Trophoblast cell (in vitro differentiated cells and primary cell): Measurements from ENCODE around the gene IKBIP.

Source experiments
- DNase-seq, 2 donors: peaks; one replicate each; pipeline ENCODE4 v3.0.0-alpha.2; 2016
- H2AFZ ChIP-seq: 2 replicates; pipeline ENCODE4 v1.6.1; 2013; ENCODE audit warnings: low read length, moderate library complexity, mild to moderate bottlenecking; ENCODE audit not compliant: insufficient read depth, poor library complexity
- H2AK5ac ChIP-seq: 2 replicates; pipeline ENCODE4 v1.6.1; 2013; ENCODE audit warnings: mild to moderate bottlenecking, low read length
- H2BK120ac ChIP-seq: 2 replicates; pipeline ENCODE4 v1.6.1; 2013; ENCODE audit warnings: low read length, mild to moderate bottlenecking, moderate library complexity; ENCODE audit not compliant: insufficient read depth, poor library complexity
- H2BK12ac ChIP-seq: 2 replicates; pipeline ENCODE4 v1.6.1; 2013; ENCODE audit warnings: mild to moderate bottlenecking, low read length, moderate library complexity
- H2BK5ac ChIP-seq: 2 replicates; pipeline ENCODE4 v1.6.1; 2013; ENCODE audit warnings: low read length, low read depth, moderate library complexity, mild to moderate bottlenecking; ENCODE audit not compliant: poor library complexity
- H3K14ac ChIP-seq: 2 replicates; pipeline ENCODE4 v1.6.1; 2013; ENCODE audit warnings: mild to moderate bottlenecking, low read length
- H3K18ac ChIP-seq: 2 replicates; pipeline ENCODE4 v1.6.1; 2013; ENCODE audit warnings: mild to moderate bottlenecking, low read length
- H3K23ac ChIP-seq: 2 replicates; pipeline ENCODE4 v1.6.1; 2013; ENCODE audit warnings: low read length
- H3K27ac ChIP-seq: 2 replicates; pipeline ENCODE4 v1.5.1; 2013; ENCODE audit warnings: low read depth, mild to moderate bottlenecking, inconsistent platforms, low read length, moderate library complexity
- H3K27me3 ChIP-seq: 2 replicates; pipeline ENCODE4 v1.6.1; 2013; ENCODE audit warnings: inconsistent platforms, mild to moderate bottlenecking, low read length, moderate library complexity; ENCODE audit not compliant: insufficient read depth
- H3K36me3 ChIP-seq, 2 experiments: 1 replicate in 1 of 2; 2 replicates in 1 of 2; pipeline ENCODE4 v1.6.1; 2013; ENCODE audit warnings: low read length in 2 of 2, mild to moderate bottlenecking in 2 of 2, moderate library complexity in 1 of 2; ENCODE audit not compliant: insufficient read depth in 2 of 2, control insufficient read depth in 1 of 2
- H3K4ac ChIP-seq: 2 replicates; pipeline ENCODE4 v1.6.1; 2013; ENCODE audit warnings: low read depth, mild to moderate bottlenecking, low read length, moderate library complexity
- H3K4me1 ChIP-seq, 2 experiments: 1 replicate in 1 of 2; 2 replicates in 1 of 2; pipeline ENCODE4 v1.6.1; 2013; ENCODE audit warnings: low read length in 2 of 2, mild to moderate bottlenecking in 2 of 2, moderate library complexity in 1 of 2; ENCODE audit not compliant: insufficient read depth in 2 of 2, control insufficient read depth in 1 of 2
- H3K4me2 ChIP-seq: 2 replicates; pipeline ENCODE4 v1.6.1; 2013; ENCODE audit warnings: inconsistent platforms, mild to moderate bottlenecking, low read length, moderate library complexity
- H3K4me3 ChIP-seq: 2 replicates; pipeline ENCODE4 v1.5.1; 2013; ENCODE audit warnings: mild to moderate bottlenecking, low read depth, low read length, inconsistent platforms
- H3K79me1 ChIP-seq: one replicate; pipeline ENCODE4 v1.6.1; 2013; ENCODE audit warnings: low read length
- H3K79me2 ChIP-seq: 2 replicates; pipeline ENCODE4 v1.6.1; 2013; ENCODE audit warnings: low read length, mild to moderate bottlenecking; ENCODE audit not compliant: control insufficient read depth, insufficient read depth, poor library complexity
- H3K9ac ChIP-seq: 2 replicates; pipeline ENCODE4 v1.6.1; 2013; ENCODE audit warnings: mild to moderate bottlenecking, low read length
- H3K9me3 ChIP-seq: 2 replicates; pipeline ENCODE4 v1.6.1; 2013; ENCODE audit warnings: low read depth, mild to moderate bottlenecking, control low read depth, inconsistent platforms, low read length; ENCODE audit not compliant: insufficient read depth
- H4K12ac ChIP-seq: 2 replicates; pipeline ENCODE4 v1.6.1; 2013; ENCODE audit warnings: low read depth, mild to moderate bottlenecking, low read length, moderate library complexity
- H4K8ac ChIP-seq: 2 replicates; pipeline ENCODE4 v1.6.1; 2013; ENCODE audit warnings: low read depth, mild to moderate bottlenecking, low read length, moderate library complexity
- H4K91ac ChIP-seq: one replicate; pipeline ENCODE4 v1.6.1; 2013; ENCODE audit warnings: low read depth, mild to moderate bottlenecking, low read length, moderate library complexity
- WGBS: extraction: QIAGEN DNeasy Blood & Tissue Kit; methylation state at CpG from one replicate; pipeline ENCODE4 v1.1.7; 2013; ENCODE audit warnings: missing lambda C conversion rate; ENCODE audit not compliant: insufficient read length, insufficient coverage; ENCODE audit errors: extremely low coverage; 5-methylcytosine and 5-hydroxymethylcytosine counted together

The IKBIP gene

DNA sequence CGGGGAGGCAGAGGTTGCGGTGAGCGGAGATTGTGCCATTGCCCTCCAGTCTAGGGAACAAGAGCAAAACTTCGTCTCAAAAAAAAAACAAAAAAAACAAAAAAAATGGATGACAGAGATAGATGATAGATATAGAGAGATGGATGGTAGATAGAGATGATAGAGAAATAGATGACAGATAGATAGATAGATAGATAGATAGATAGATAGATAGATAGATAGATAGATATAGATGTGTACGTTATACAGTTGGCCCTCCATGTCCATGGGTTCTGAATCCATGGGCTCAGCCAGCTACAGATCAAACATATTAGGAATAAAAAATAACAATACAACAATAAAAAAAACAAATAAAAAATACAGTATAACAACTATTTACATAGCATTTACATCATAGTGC, 63.9 kb downstream of the IKBIP start:
- Histone ChIP-seq H3K27me3 (no peaks in the 10 kb centered on the region), H3K9ac (no peak overlapping the region), H4K91ac (no peak overlapping the region), H3K23ac (no peak overlapping the region), H3K36me3 (no peaks in the 10 kb centered on the region), H3K4ac (no peak overlapping the region), H3K27ac (no peak overlapping the region), H3K18ac (no peak overlapping the region), H3K79me1 (no peaks in the 10 kb centered on the region), H2AK5ac (no peak overlapping the region), H3K4me3 (no peak overlapping the region), H3K4me2 (no peak overlapping the region), H3K79me2 (no peaks in the 10 kb centered on the region), H4K12ac (no peak overlapping the region), H2BK12ac (no peak overlapping the region), H3K14ac (no peak overlapping the region), H2BK5ac (no peak overlapping the region), H2BK120ac (no peak overlapping the region), H4K8ac (no peak overlapping the region), H3K9me3 (no peaks in the 10 kb centered on the region), H3K4me1 (no peaks in the 10 kb centered on the region), H2AFZ (no peak overlapping the region)
- no peak for DNase-seq
- WGBS, result no CpG with 5 or more reads among the region's 5 CpGs

DNA sequence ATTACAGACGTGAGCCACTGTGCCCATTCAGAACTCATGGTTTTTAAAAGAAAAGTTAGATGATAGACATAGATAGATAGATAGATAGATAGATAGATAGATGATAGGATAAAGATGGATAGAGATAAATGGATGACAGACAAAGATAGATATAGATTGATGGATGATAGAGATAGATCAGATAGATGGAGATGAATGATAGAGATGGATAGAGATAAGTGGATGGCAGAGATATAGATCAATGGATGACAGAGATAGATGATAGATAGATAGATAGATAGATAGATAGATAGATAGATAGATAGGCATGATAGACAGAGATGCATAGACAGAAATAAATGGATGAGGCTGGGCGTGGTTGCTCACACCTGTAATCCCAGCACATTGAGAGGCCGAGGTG, 64.8 kb downstream of the IKBIP start:
- Histone ChIP-seq H3K79me2 (no peaks in the 10 kb centered on the region), H2BK120ac (no peak overlapping the region), H4K12ac (no peak overlapping the region), H4K8ac (no peak overlapping the region), H3K27ac (no peak overlapping the region), H3K23ac (no peak overlapping the region), H3K79me1 (no peaks in the 10 kb centered on the region), H3K27me3 (no peaks in the 10 kb centered on the region), H3K14ac (no peak overlapping the region), H3K9ac (no peak overlapping the region), H3K18ac (no peak overlapping the region), H3K4me1 (no peaks in the 10 kb centered on the region), H3K4me3 (no peak overlapping the region), H3K4ac (no peak overlapping the region), H3K4me2 (no peak overlapping the region), H3K36me3 (no peaks in the 10 kb centered on the region), H2BK12ac (no peak overlapping the region), H2AK5ac (no peak overlapping the region), H3K9me3 (no peaks in the 10 kb centered on the region), H4K91ac (no peak overlapping the region), H2BK5ac (no peak overlapping the region), H2AFZ (no peak overlapping the region)
- WGBS, result no CpG with 5 or more reads among the region's 3 CpGs
- DNase-seq, result no peak

DNA sequence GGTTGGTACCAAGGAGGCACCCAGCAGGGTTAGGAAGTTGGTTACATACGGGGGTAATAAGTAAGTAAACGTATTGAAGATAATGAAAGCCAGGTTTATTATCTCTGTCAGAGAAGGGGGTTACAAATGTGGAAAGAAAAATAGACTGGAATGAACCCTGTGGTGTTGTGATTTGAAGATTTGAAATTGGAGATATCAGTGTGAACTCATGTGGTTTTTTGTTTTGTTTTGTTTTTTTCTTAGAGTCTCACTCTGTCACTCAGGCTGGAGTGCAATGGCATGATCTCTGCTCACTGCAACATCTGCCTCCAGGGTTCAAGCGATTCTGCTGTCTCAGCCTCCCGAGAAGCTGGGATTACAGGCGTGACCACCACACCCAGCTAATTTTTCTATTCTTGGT, 65.2 kb downstream of the IKBIP start:
- Histone ChIP-seq H2AK5ac (no peak overlapping the region), H3K4me1 (no peaks in the 10 kb centered on the region)

DNA sequence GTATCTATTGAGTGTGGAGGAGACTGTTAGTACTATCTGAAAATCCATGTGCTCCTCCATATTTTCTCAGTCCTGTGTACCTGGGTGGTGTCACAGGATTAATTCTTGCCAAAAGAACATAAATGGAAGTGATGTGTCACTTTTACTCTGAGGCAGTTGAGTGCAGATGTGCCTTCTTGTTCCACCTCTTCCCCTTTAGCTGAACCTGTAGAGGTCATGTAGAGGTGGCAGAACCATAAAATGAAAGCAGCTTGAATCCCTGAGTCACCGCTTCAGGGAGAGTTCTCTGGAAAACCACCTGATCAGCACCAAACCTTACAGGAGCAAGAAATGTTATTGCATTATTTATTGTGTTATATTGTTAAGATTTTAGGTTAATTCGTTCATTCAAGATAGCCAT, 65.8 kb downstream of the IKBIP start:
- no peaks in the 10 kb centered on the region for H3K36me3 ChIP-seq
- no peak overlapping the region for H4K12ac ChIP-seq
- no peaks in the 10 kb centered on the region for H3K79me1 ChIP-seq
- no peak overlapping the region for H3K9ac ChIP-seq
- H2BK5ac ChIP-seq, result no peak overlapping the region
- no peak overlapping the region for H3K4ac ChIP-seq
- no peak overlapping the region for H3K23ac ChIP-seq
- H3K14ac ChIP-seq, result no peak overlapping the region
- DNase-seq, result no peak
- H2AFZ ChIP-seq, result no peak overlapping the region
- no peaks in the 10 kb centered on the region for H3K79me2 ChIP-seq
- no peak overlapping the region for H4K91ac ChIP-seq
- no peak overlapping the region for H3K27ac ChIP-seq
- no peak overlapping the region for H4K8ac ChIP-seq
- H3K9me3 ChIP-seq, result no peaks in the 10 kb centered on the region
- no peak overlapping the region for H3K4me2 ChIP-seq
- H3K18ac ChIP-seq, result no peak overlapping the region
- no peaks in the 10 kb centered on the region for H3K4me1 ChIP-seq
- no peak overlapping the region for H2BK12ac ChIP-seq
- H2AK5ac ChIP-seq, result no peak overlapping the region
- H3K27me3 ChIP-seq, result no peaks in the 10 kb centered on the region
- no CpG with 5 or more reads among the region's 2 CpGs for WGBS
- H2BK120ac ChIP-seq, result no peak overlapping the region
- no peak overlapping the region for H3K4me3 ChIP-seq

More for the DNA sequence above, 65.2 kb downstream of the IKBIP start:
- Histone ChIP-seq H2BK12ac (no peak overlapping the region), H2AFZ (no peak overlapping the region), H3K9me3 (no peaks in the 10 kb centered on the region), H3K36me3 (no peaks in the 10 kb centered on the region), H3K18ac (no peak overlapping the region), H3K79me1 (no peaks in the 10 kb centered on the region), H3K9ac (no peak overlapping the region), H4K8ac (no peak overlapping the region), H2BK5ac (no peak overlapping the region), H3K27me3 (no peaks in the 10 kb centered on the region), H3K27ac (no peak overlapping the region), H3K4ac (no peak overlapping the region), H3K23ac (no peak overlapping the region), H3K4me2 (no peak overlapping the region), H4K91ac (no peak overlapping the region), H3K14ac (no peak overlapping the region), H3K4me3 (no peak overlapping the region), H2BK120ac (no peak overlapping the region), H4K12ac (no peak overlapping the region), H3K79me2 (no peaks in the 10 kb centered on the region)
- WGBS, result no CpG with 5 or more reads among the region's 5 CpGs
- no peak for DNase-seq
